Measurements from ENCODE around the gene HNRNPUL2.

DNA sequence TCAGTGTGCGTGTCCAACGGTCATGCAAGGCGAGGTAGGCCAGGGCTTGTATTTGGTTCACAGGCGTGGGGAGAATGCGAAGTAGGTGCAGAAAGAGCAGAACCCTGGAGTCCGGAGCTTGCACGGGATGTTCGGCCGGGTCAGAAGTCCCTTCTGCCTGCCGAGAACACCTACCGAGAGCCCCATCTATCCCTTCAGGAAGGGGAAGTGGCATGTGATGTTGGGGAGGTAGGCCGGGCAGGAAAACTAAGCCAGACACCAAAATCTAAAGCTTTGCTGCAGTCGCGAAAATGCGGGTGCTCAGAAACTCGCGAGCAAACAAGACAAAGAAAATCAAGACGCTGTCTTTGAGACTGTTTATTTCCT, 43.5 kb upstream of the HNRNPUL2 start:
- TF ChIP-seq POLR2A (IDR thresholded peaks at IDR 0.05; ENCODE audit: low read depth, low read length): no peak
- TF ChIP-seq, protein P1, sequence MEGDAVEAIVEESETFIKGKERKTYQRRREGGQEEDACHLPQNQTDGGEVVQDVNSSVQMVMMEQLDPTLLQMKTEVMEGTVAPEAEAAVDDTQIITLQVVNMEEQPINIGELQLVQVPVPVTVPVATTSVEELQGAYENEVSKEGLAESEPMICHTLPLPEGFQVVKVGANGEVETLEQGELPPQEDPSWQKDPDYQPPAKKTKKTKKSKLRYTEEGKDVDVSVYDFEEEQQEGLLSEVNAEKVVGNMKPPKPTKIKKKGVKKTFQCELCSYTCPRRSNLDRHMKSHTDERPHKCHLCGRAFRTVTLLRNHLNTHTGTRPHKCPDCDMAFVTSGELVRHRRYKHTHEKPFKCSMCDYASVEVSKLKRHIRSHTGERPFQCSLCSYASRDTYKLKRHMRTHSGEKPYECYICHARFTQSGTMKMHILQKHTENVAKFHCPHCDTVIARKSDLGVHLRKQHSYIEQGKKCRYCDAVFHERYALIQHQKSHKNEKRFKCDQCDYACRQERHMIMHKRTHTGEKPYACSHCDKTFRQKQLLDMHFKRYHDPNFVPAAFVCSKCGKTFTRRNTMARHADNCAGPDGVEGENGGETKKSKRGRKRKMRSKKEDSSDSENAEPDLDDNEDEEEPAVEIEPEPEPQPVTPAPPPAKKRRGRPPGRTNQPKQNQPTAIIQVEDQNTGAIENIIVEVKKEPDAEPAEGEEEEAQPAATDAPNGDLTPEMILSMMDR (conservative IDR thresholded peaks at IDR 0.05; ENCODE audit: low read depth, low read length): no peak
- TF ChIP-seq, protein P2, sequence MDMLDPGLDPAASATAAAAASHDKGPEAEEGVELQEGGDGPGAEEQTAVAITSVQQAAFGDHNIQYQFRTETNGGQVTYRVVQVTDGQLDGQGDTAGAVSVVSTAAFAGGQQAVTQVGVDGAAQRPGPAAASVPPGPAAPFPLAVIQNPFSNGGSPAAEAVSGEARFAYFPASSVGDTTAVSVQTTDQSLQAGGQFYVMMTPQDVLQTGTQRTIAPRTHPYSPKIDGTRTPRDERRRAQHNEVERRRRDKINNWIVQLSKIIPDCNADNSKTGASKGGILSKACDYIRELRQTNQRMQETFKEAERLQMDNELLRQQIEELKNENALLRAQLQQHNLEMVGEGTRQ (IDR thresholded peaks at IDR 0.05; ENCODE audit: low read depth, low read length): no peak

Measured in IMR-90 (cell line).